Central memory CD8-positive, alpha-beta T cell (primary cell): ENCODE measurements around the gene MRPL42.
"Not testable (repeated sequence)": the region's sequence is repeated elsewhere in the genome, so short reads cannot be mapped to it uniquely, and the experiment has no call there.

ENCODE experiments used
- ATAC-seq: fragments of 150-1000 bp; cut with Tn5 transposase; replicated peaks from 2 replicates; pipeline ENCODE4 v1.10.0; 2022; ENCODE audit warnings: mild to moderate bottlenecking, moderate FRiP score, moderate number of reproducible peaks; ENCODE audit not compliant: poor library complexity, severe bottlenecking; ENCODE audit errors: extremely low read depth
- DNase-seq, 2 donors: peaks; one replicate each; pipeline ENCODE4 v3.0.0; 2021; ENCODE audit warnings: low spot score in 2 of 2
- H3K27ac Mint-ChIP-seq: one replicate; pipeline ENCODE4 v1.8.0; 2022; ENCODE audit warnings: low read depth, mild to moderate bottlenecking, moderate library complexity, mixed read lengths
- H3K27me3 Mint-ChIP-seq: one replicate; pipeline ENCODE4 v1.8.0; 2022; ENCODE audit warnings: mixed read lengths
- H3K36me3 Mint-ChIP-seq: one replicate; pipeline ENCODE4 v1.8.0; 2022; ENCODE audit warnings: mild to moderate bottlenecking, moderate library complexity, mixed read lengths; ENCODE audit not compliant: insufficient read depth
- H3K4me1 Mint-ChIP-seq: one replicate; pipeline ENCODE4 v1.8.0; 2022; ENCODE audit warnings: mixed read lengths
- H3K4me3 Mint-ChIP-seq: one replicate; pipeline ENCODE4 v1.8.0; 2022; ENCODE audit warnings: mild to moderate bottlenecking, moderate library complexity, mixed read lengths
- H3K9me3 Mint-ChIP-seq: one replicate; pipeline ENCODE4 v1.8.0; 2022; ENCODE audit warnings: mixed read lengths

The MRPL42 gene

DNA sequence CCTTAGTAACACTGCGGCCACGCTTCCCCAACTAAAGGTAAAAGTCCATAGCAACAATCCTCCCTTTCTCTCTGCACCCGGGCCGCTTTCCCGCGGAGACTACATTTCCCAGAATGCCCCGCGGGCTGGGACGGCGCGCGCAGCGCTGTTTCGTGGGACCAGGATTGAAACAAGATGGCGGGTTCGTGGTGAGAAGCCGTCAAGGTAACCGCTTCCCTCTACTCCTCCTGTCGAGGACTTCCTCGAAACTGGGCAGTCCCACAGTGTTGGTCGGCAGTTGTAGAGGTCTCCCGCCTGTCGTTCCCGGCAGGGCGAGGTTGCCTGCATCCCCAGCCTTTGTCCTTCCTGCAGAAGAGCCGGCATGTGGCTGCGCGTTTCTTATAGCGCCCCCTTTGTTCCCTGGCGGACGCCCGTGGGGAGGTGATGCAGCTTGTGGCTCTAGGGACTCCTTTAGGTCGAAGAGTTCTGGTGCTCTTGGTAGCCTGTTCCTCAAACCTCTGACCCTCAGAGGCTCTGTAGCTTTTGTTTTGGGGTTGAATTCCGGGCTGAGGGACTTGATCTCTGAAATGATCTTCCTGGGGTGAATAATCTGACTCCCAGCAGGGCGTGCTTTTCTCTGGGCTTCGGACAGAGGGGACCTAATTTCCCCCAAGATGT is at the start of gene MRPL42:
Gene MRPL42, plus strand, starts transcription at position 164 of the 657 bp plus-strand sequence. CDS start 1,772 bp downstream, outside the sequence.
- DNase-seq = peak; percentile 91 to 95
- no peaks in the 10 kb centered on the region for H3K27me3 Mint-ChIP-seq
- H3K9me3 Mint-ChIP-seq = no peaks in the 10 kb centered on the region
- ATAC-seq = peak; percentile 94
- peaks cover 25% of the 10 kb centered on the region for H3K4me1 Mint-ChIP-seq
- H3K27ac Mint-ChIP-seq = peak within 1 kb of the TSS; percentile 91
- H3K36me3 Mint-ChIP-seq = peaks cover 6% of the 10 kb centered on the region
- H3K4me3 Mint-ChIP-seq = peak within 1 kb of the TSS; percentile 78

DNA sequence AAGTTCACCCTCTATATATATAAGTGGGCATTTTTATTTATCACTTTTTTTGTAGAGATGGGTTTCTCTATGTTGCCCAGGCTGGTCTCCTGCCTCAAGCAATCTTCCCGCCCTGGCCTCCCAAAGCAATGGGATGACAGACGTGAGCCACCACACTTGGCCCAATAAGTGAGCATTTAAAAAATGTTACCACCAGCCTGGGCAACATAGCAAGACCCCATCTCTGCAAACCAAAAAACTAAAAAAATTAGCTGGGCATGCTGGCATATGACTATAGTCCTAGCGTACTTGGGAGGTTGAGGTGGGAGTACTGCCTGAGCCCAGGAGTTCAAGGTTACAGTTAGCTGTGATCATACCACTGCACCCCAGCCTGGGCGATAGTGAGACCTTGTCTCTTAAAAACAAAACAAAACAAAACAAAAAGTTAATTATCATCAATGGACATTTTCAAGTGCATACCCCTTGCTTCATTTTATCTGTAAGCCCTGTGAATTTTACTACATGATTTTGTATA is 49.3 kb upstream of the MRPL42 start:
- ATAC-seq (no peak), DNase-seq (no peak)
- Mint-ChIP-seq H3K27me3 (no peaks in the 10 kb centered on the region), H3K9me3 (no peaks in the 10 kb centered on the region), H3K27ac (no peak overlapping the region), H3K4me1 (peaks cover 75% of the 10 kb centered on the region), H3K4me3 (no peak overlapping the region), H3K36me3 (peaks cover 8% of the 10 kb centered on the region)

DNA sequence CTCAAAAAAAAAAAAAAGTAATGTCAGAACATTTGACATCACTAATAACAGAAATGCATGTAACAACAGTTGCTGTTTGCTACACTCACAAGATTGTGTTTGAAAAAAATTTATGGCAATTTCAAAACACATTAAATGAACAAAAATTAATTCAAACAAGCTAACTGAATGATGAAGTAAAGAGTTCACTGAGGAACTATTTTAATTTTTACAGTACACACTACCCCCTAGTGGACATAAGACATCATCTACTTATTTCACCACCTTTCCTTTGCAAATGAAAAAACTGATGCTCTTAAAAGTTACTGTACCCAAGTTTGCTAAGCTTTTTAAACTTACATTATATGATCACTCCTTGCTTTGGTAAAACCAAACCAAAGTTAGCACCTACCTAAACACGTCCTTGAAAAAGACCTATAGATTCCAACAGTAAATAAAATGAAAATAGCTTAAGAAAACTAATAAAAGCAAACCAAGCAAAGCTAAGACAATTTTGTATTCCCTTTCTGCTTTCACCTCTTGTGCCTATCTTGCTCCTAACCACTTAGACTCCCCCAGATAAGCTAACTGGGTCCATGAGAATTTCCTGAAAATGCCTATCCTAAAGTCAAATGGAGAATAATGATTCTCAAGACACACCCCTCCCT is 47.8 kb upstream of the MRPL42 start:
- DNase-seq = no peak
- peak overlapping the region; percentile 39 for H3K27ac Mint-ChIP-seq
- H3K27me3 Mint-ChIP-seq = no peaks in the 10 kb centered on the region
- peaks cover 5% of the 10 kb centered on the region for H3K36me3 Mint-ChIP-seq
- H3K4me1 Mint-ChIP-seq = peaks cover 76% of the 10 kb centered on the region
- H3K4me3 Mint-ChIP-seq = no peak overlapping the region
- peak; percentile 63 for ATAC-seq
- H3K9me3 Mint-ChIP-seq = no peaks in the 10 kb centered on the region

GRCh38 chr12:93422050-93422449 is 45.3 kb upstream of the MRPL42 start:
- no peaks in the 10 kb centered on the region for H3K9me3 Mint-ChIP-seq
- H3K27me3 Mint-ChIP-seq = no peaks in the 10 kb centered on the region
- H3K36me3 Mint-ChIP-seq = peaks cover 2% of the 10 kb centered on the region
- peaks cover 81% of the 10 kb centered on the region for H3K4me1 Mint-ChIP-seq
- no peak for ATAC-seq
- H3K4me3 Mint-ChIP-seq = no peak overlapping the region
- no peak for DNase-seq
- peak overlapping the region; percentile 41 for H3K27ac Mint-ChIP-seq

- Mint-ChIP-seq H3K4me3 (no peak overlapping the region), H3K27me3 (no peaks in the 10 kb centered on the region), H3K36me3 (peaks cover 5% of the 10 kb centered on the region), H3K27ac (no peak overlapping the region), H3K9me3 (no peaks in the 10 kb centered on the region), H3K4me1 (peaks cover 90% of the 10 kb centered on the region)
- no peak for ATAC-seq
- DNase-seq = no peak
Measured at GRCh38 chr12:93425736-93426411, 41.4 kb upstream of the MRPL42 start.

DNA sequence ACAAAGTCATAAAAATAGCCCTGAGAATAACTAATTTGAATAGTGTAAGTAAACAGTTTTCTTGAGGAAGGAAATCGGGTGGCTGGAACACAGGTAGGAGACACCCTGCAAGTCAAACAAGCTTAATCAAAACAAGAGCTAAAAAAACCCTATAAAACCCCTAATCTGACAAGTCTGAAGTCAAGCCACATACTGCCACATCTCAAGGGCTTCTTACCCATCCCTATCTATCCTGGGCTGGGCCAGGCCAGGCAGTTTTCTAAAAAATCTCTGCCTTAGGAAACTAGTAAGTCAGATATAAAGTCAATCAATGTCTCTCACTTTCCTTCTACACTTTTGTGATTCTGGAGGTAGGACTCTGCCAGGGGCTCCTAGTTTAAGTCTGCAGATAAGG is 40.9 kb upstream of the MRPL42 start:
- peak overlapping the region; percentile 9 for H3K4me3 Mint-ChIP-seq
- peaks cover 89% of the 10 kb centered on the region for H3K4me1 Mint-ChIP-seq
- H3K9me3 Mint-ChIP-seq = no peaks in the 10 kb centered on the region
- peaks cover 5% of the 10 kb centered on the region for H3K36me3 Mint-ChIP-seq
- H3K27me3 Mint-ChIP-seq = no peaks in the 10 kb centered on the region
- DNase-seq (no peak), ATAC-seq (no peak)
- no peak overlapping the region for H3K27ac Mint-ChIP-seq

GRCh38 chr12:93427779-93428564 is 39.3 kb upstream of the MRPL42 start:
- peak overlapping the region; percentile 64 for H3K27ac Mint-ChIP-seq
- ATAC-seq = no peak

DNA sequence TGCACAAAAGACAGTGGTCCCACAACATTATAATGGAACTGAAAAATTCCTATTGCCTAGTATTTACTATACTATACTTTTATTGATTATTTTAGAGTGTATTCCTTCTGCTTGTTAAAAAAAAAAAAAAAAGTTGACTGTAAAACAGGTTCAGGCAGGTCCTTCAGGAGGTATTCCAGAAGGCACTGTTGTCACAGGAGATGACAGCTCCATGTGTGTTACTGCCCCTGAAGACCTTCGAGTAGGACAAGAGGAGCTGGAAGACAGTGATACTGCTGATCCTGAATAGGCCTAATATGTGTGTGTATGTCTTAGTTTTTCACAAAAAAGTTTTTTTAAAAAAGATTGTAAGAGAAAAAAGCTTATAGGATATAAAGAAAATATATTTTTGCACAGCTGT is 37.9 kb upstream of the MRPL42 start:
- no peaks in the 10 kb centered on the region for H3K27me3 Mint-ChIP-seq
- peaks cover 6% of the 10 kb centered on the region for H3K36me3 Mint-ChIP-seq
- H3K9me3 Mint-ChIP-seq = no peaks in the 10 kb centered on the region
- DNase-seq = no peak
- H3K4me1 Mint-ChIP-seq = peaks cover 81% of the 10 kb centered on the region
- no peak overlapping the region for H3K4me3 Mint-ChIP-seq
- H3K27ac Mint-ChIP-seq = peak overlapping the region; percentile 5
- no peak for ATAC-seq

More at GRCh38 chr12:93427779-93428564, 39.3 kb upstream of the MRPL42 start:
- H3K27me3 Mint-ChIP-seq = no peaks in the 10 kb centered on the region
- no peak for DNase-seq
- no peaks in the 10 kb centered on the region for H3K9me3 Mint-ChIP-seq
- H3K36me3 Mint-ChIP-seq = peaks cover 6% of the 10 kb centered on the region
- peaks cover 85% of the 10 kb centered on the region for H3K4me1 Mint-ChIP-seq
- peak overlapping the region; percentile 9 for H3K4me3 Mint-ChIP-seq

DNA sequence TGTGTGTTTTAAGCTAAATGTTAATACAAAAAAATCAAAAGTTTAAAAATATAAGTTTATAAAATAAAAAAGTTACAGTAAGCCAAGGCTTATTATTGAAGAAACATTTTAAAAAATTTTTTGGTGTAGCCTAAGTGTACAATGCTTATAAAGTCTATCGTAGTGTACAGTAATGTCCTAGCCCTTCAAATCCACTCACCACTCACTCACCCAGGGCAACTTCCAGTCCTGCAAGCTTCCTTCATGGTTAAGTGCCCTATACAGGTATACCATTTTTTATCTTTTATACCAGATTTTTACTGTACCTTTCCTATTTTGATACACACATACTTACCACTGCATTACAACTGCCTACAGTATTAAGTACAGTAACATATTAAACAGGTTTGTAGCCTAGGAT is 37.5 kb upstream of the MRPL42 start:
- Mint-ChIP-seq H3K9me3 (no peaks in the 10 kb centered on the region), H3K36me3 (peaks cover 6% of the 10 kb centered on the region), H3K27me3 (no peaks in the 10 kb centered on the region), H3K27ac (no peak overlapping the region), H3K4me1 (peaks cover 77% of the 10 kb centered on the region), H3K4me3 (no peak overlapping the region)
- no peak for ATAC-seq
- no peak for DNase-seq

GRCh38 chr12:93430280-93430679 is 37.0 kb upstream of the MRPL42 start:
- Mint-ChIP-seq H3K27me3 (no peaks in the 10 kb centered on the region), H3K4me1 (peaks cover 72% of the 10 kb centered on the region), H3K4me3 (no peak overlapping the region), H3K27ac (no peak overlapping the region), H3K9me3 (no peaks in the 10 kb centered on the region), H3K36me3 (peaks cover 9% of the 10 kb centered on the region)
- no peak for ATAC-seq
- no peak for DNase-seq

- peaks cover 10% of the 10 kb centered on the region for H3K36me3 Mint-ChIP-seq
- peak overlapping the region; percentile 76 for H3K27ac Mint-ChIP-seq
- H3K4me1 Mint-ChIP-seq = peaks cover 66% of the 10 kb centered on the region
- H3K4me3 Mint-ChIP-seq, ATAC-seq, H3K9me3 Mint-ChIP-seq, H3K27me3 Mint-ChIP-seq, DNase-seq: not testable (repeated sequence)
Measured at GRCh38 chr12:93432031-93432430, 35.3 kb upstream of the MRPL42 start.

- no peak overlapping the region for H3K27ac Mint-ChIP-seq
- no peak overlapping the region for H3K4me3 Mint-ChIP-seq
- H3K4me1 Mint-ChIP-seq = peaks cover 68% of the 10 kb centered on the region
- H3K36me3 Mint-ChIP-seq = peaks cover 10% of the 10 kb centered on the region
- ATAC-seq = no peak
- DNase-seq = no peak
- H3K27me3 Mint-ChIP-seq = no peaks in the 10 kb centered on the region
- H3K9me3 Mint-ChIP-seq = no peaks in the 10 kb centered on the region
Measured at GRCh38 chr12:93434256-93434865, 33.0 kb upstream of the MRPL42 start.
